Activated naive CD4-positive, alpha-beta T cell treated with anti-CD3 and anti-CD28 coated beads, Interleukin-2, amount 50 U/mL, for 16 hours (primary cell): ENCODE measurements around the gene KCNIP3.

Source experiments
- DNase-seq: peaks from one replicate; pipeline ENCODE4 v3.0.0-alpha.2; 2020

Gene KCNIP3

GRCh38 chr2:95314964-95315611 lies 17.9 kb downstream of the KCNIP3 start:
- DNase-seq, result no peak

GRCh38 chr2:95315801-95316411 lies 18.8 kb downstream of the KCNIP3 start:
- no peak for DNase-seq

- DNase-seq, result no peak
Measured at GRCh38 chr2:95316466-95317122, 19.4 kb downstream of the KCNIP3 start.

GRCh38 chr2:95317123-95317500 lies 20.0 kb downstream of the KCNIP3 start:
- no peak for DNase-seq

GRCh38 chr2:95317665-95318425 lies 20.7 kb downstream of the KCNIP3 start:
- no peak for DNase-seq

- no peak for DNase-seq
Measured at GRCh38 chr2:95318431-95319220, 21.5 kb downstream of the KCNIP3 start.

GRCh38 chr2:95319481-95320343 lies 22.6 kb downstream of the KCNIP3 start:
- no peak for DNase-seq

- no peak for DNase-seq
Measured at GRCh38 chr2:95320344-95320712, 23.2 kb downstream of the KCNIP3 start.

GRCh38 chr2:95320986-95321767 lies 24.0 kb downstream of the KCNIP3 start:
- DNase-seq, result no peak

- no peak for DNase-seq
Measured at GRCh38 chr2:95323347-95324155, 26.4 kb downstream of the KCNIP3 start.

GRCh38 chr2:95325026-95325425 lies 27.9 kb downstream of the KCNIP3 start:
- no peak for DNase-seq

- DNase-seq, result no peak
Measured at GRCh38 chr2:95325590-95326432, 28.7 kb downstream of the KCNIP3 start.

- no peak for DNase-seq
Measured at GRCh38 chr2:95326433-95327140, 29.4 kb downstream of the KCNIP3 start.

- DNase-seq, result no peak
Measured at GRCh38 chr2:95327861-95328260, 30.7 kb downstream of the KCNIP3 start.

- no peak for DNase-seq
Measured at GRCh38 chr2:95328358-95329125, 31.4 kb downstream of the KCNIP3 start.

GRCh38 chr2:95329401-95329800 lies 32.3 kb downstream of the KCNIP3 start:
- no peak for DNase-seq
